HG03135 (cell line): Measurements from ENCODE around the gene HOXD13.

Source experiments
- ATAC-seq: cut with Tn5 transposase; IDR thresholded peaks from one replicate; pipeline ENCODE4 v1.9.1; 2021; ENCODE audit warnings: mild to moderate bottlenecking, moderate library complexity; ENCODE audit not compliant: unreplicated experiment

HOXD13 gene

DNA sequence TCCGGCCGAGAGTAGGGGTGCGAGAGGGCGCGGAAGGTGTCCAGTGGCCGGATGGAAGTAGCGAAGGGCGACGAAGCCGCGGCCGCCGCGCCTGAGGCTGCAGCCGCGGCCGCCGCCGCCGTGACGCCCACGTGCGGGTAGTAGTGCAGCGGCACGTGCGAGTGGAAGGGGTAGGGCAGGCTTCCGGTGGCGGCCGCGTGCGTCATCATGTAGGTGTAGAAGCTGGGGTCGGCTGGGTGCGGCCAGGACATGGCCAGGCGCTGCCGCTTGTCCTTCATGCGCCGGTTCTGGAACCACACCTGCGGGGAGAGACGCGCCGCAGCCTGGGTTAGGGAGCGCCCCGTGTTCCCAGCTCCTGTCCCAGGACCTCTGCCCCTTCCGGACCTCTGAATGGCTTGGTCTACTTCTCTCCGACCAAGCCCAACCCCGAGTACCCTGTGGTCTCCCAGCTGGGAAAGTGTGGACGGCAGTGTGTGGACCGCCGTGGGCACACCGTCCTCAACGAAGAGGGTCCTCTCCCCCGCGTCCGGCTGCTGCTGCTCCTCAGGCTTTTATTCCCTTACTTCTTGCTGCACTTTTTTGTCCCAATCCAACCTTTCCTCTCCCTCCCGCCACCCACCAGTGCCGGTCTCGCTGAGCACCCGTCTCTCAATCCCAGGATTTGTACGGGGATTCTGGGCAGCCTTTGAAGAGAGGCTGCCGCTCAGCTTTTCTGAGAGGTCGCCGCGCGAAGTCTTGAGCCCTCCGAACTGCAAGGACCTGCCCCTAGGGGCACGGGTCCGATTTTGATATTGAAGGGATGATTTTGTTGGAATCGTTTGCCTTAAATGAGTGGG, 11.8 kb upstream of the HOXD13 start:
- no peak for ATAC-seq

GRCh38 chr2:176081376-176081836, 11.1 kb upstream of the HOXD13 start:
- ATAC-seq, result no peak

DNA sequence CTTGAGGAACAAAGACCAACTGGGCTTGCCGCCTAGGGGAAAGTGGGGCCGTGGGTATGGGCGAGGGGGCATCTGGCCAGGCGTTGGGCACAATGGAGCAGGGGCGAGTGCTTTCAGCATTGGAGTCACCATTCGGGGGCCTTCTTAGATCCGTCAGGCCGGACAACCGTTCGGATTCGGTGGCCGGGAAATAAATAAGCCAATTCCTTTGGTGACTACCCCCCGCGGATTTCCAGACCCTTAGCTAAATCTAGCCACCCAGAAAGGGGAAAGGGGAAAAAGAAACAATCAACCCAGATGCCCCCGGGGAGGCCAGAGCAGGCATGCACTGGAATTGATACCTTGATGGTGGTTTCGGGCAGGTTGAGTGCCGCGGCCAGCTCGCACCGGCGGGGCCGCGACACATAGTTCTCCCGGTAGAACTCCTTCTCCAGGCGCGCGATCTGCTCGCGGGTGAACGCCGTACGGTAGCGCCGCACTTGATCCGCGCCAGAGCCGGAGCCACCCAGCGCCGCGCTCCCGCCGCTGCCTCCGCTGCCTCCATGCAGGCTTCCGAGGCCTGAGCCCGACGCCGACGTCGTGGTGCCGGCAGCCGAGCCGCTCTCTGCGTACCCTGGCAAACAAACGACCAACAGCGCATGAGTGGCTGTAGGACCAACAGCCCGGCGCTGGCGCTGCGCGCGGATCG, 10.5 kb upstream of the HOXD13 start:
- no peak for ATAC-seq

DNA sequence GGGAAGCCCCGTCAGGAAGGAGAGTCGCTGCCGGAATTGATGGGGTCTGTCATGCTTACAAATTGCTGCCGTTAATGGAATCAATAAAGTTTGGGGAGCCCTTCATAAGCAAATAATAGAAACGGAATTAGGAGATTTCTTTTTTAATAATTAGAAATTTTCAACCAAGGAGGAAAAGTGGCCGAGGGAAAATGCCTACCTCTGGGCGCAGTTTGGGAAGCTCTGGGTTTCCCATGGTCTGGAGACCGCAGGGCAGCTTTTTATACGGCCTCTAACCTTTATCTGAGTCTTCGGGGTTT, 10.0 kb upstream of the HOXD13 start:
- no peak for ATAC-seq

DNA sequence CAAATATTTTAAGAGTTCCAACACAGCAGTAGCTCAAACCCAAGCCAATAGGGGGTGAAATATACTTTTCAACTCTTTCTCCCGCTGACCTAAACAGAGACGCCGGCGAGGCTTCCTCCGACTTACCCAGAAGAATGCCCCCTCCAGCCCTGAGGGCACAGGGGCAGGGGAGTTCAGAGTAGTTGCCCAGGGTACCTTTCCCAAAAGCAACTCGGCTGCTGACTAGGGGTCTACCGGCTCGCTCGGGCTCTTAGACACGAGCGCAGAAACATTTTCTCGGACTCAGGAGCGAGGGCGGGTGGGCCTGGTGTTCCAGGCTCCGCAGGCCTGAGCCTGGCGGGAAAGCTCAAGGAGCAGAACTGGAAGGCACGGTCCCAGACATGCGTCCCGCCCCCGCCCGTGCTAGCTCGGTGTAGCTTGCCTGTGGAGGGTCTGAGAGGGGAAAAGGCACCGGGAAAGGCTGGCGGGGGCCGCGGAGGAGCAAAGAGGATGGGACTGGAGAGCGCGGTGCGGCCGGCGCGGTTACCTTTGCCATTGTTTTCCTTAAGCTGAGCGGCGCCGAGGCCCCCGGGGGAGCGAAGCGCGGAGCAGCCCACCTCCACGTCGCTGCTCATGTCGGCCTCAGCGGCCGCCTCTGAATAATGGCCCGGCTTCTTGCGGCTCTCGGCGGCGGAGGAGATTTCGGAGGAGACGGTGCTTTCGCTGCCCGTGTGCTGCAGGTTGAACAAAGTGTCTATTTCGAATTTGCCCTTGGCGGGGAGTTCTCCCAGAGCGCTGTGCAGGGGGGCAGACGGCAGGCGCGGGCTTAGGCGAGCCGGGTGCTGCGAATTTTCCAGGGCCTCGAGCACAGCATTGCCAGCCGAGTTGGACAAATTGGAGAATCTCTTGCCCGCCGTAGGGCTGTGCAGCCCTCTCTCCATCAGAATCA, 9.4 kb upstream of the HOXD13 start:
- no peak for ATAC-seq

DNA sequence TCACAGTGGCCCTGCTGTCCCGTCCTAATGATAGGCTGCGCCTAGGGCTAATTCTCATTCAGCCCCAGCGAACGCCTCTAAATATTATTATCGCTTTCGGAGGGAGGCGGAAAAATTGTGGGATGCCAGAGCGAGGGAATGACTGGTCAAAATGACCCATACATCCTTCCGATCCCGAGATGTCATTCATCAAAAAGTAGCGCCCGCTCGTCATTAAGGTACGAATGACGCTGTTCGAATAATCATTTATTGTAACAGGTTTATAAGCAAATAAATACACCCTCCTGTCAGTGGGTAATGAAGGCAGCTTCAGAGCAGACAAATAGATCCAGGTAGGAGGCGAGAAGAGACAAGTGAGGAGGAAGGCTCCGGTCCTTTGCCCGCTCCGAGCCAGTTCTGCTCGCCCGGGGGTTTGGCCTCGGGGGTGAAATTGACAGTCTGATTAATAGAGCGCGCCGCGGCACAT, 8.7 kb upstream of the HOXD13 start, which contains the start of gene EVX2:
Gene EVX2 (minus strand): TSS at position 167 of the 466 bp plus-strand sequence. CDS start 186 bp downstream, outside the sequence.
- ATAC-seq, result no peak

DNA sequence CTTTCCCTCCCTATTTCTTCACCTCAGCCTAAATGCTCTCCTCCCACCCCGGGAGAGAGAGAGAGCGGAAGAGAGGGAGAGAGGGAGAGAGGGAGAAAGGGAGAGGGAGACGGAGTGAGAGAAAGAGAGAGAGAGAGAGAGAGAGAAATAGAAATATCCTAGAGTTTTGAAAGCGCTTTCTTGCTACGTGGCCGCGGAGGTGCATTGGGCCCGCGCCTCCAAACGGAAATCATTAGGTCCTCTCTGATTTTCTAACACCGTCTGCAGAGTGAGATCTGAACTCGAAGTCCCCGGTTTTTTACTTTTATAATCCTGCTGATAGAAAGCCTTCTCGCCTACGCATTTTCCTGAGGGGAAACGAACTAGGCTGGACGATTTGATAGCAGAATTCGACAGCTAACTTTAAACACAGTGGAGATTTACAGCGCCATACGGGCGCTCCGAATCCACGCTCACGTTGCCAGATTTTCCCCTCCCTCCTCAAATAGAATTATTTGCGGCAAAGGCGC, 7.9 kb upstream of the HOXD13 start:
- no peak for ATAC-seq

DNA sequence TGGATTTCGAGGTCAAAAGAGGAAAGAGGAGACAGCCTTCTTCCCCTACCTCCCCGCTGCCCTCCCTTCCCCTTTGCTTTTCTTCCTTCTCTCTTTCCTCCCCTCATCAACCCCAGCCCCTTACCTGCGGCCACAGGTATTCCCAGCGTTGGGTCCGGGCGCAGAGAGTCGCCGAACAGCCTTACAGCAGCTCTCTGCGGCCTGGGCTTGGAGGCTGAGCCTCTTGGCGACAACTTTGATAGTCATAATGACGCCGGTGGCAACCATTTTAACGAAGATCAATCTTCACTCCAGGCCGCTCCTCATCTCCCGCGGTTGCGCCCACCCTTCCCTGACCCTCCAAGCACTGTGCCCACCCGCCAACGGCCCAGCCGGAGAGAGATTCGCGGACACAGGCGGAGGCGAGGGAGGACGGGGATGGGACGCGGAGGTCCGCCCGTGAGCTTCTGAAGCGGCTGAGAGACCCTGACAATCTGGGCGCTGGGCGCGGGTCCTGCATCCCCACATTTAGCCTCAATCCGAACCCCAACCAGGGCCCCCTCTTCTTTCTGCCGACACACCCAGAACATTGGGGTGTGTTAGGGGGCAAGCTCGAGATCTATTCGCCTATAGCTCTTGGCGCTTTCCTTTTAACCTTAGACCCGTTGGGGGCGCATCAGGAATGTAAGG, 7.3 kb upstream of the HOXD13 start:
- ATAC-seq, result no peak

DNA sequence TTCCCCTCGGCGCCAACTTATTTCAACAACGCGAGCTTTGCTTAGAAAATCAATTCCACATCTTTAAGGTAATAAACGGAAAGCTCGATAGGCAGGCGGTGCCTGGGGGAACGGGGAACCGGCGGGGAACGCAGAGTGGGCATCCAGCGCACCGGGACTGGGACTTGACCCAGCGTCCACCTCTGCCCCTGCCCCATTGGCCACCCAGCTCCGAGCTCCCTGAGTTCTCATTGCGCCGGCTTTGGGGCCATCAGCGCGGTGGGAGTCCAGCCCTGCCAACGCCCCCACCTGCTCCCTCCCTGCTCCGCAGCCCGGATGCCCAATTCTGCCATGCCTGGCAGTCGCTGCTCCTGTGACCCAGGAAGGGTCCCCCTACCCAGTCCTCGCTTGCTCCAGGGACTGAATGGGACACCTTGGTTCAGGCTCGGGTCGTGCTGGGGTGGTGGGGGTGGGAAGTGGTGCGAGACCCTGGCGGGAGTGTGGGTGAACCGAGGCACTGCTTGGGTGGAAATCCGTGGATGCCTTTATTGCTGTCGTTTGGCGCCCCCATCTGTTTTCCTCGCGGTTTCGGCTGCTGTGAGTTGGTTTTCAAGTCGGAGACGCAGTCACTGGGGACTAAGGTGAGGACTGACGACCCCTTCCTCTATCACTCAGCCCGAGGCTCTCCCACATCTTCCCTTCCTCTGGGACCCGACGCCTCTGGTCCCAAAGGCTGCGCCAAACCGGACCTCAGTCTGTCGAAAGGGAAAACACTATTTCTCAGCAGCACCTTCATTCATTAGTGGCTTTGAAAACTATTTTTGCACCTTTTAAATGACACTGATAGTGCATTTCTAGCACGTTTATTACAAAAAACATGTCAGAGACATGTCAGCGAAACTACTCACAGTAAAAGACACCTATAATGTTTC, 6.4 kb upstream of the HOXD13 start:
- ATAC-seq, result no peak

GRCh38 chr2:176087330-176088047, 5.0 kb upstream of the HOXD13 start:
- no peak for ATAC-seq

DNA sequence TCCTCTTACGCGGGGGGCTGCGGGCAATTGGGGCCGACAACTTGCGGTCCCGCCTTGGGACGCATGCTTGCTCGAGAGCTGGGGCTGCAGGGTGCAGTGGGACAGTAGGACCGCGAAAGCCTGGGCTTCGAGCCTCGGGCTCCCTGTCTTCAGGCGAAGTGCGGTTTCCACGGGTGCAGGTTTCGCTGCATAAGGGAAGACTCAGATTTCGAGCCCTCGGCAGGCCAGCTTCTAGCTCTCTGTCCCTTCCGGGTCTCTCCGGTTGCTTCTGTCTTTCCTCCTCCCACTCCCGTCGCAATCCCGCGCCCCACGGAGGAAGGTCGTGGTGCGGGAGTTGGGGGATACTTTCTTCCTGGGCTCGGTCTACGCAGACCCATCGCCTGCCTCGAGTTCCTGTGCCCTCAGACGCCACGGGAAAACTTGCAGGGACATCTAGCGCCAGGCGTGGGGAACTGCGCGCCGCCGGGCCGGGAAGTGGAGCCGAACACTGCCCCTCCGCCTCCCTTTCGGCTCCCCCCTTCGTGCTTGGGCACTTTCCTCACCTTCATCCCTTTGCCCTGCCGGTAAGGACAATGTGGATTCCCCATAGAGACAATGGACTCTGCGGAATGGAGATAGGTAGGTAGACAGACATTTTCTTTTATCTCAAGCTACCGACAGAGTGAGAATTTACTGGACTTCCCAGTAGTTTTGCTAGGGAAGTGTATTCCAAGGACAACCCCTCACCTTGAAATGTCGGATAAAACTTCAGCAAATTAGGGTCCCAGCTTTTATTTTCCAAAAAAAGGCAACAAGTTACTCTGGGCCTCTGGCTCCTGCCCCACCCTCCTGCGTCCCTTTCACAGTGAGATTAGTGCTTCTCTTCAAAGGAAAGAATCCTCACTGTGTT, 4.2 kb upstream of the HOXD13 start:
- ATAC-seq, result no peak

DNA sequence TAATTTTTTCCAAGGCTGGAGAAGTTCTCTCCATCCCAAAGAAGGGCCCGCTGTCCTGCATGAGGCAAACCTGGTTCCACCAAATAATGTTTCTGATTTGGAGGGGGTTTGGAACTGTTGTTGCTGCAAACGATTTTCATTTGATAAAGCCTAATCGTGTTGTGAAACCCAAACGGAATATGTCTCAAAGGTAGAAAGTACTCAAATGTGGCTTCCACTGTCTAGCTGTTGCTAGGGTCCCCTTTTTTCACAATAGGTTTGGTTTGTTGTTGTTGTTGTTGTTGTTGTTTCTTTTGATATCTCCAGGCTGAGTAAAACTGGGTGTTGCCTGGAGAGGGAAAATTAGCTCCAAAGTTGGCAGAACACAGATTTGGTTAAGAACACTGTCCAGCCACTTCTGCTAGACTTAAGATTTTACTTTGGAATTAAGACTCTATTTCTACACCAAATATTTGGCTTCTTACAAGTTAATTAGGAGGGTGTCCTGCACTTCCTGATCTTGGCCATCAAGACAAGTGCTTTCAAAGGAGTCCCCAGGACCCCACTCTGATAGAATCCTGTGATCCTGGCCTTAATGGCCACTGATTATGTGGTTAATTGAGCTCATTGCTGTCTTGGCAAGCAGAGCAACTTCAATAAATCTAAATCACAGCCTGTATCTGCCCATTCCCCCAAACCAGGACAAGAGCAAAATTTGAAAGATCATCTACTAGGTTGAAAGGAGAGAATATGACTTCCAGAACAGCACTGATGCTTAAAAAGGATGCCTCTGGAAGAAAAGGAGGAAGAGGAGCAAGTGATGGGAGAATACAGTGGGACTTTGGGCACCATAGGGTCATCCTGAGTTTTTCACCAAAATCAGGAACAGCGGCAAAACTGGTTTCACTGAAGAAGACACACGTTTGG, 3.3 kb upstream of the HOXD13 start:
- no peak for ATAC-seq

DNA sequence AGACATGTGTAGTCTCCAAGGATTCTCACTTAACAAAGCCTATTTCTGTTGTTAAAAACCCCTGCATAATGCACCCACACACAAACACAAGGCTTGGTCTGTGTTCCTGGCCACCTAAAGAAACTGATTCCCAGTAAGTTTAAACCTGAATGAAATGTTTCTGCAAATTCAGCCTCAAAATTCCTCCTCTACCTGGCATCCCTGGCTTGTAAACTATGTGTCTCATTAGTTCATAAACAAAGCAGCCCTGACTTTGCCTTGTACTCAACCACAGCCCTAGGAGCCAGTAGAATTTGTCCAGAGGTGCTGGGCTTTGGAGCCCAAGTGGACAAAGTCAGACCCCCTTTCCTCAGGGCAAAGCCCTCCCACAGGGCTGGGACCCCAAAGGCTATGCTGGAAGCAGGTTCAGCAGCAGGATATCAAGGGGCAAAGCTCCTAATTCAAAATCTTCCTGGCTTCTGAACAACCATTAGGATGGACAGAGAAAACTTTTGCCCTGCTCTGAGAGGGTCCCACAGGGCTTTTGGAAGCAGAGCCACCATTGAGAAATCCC, 2.6 kb upstream of the HOXD13 start:
- no peak for ATAC-seq

DNA sequence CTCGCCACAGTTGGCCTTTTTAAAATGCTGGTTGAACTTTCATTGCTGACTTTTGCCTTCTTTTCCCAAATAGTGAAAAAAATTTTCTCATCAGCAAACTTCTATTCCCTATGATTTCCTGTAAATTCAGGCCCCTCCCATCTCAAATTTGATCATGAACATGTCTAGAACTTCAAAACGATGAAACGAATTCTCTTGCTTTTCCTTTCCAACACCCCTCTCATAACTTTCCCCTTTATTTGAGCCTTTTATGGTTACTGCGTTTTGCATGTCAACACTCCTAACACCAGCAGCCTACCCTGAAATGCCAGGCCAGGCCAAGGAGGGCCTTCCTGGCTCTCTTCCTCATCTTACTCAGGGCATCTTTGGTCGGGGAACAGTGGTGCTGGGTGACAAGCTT, 1.7 kb upstream of the HOXD13 start:
- ATAC-seq, result no peak

- ATAC-seq, result no peak
These were observed 927 bp upstream of the HOXD13 start for GRCh38 chr2:176091329-176092258.
